Peyer's patch (tissue), 4 donors: ENCODE measurements around the gene AKR7A3. TPM values are rescaled to one million over a fixed set of nuclear protein-coding genes. Genes with fewer than 3 reads are reported as not detected.
"Not testable (repeated sequence)": the region's sequence is repeated elsewhere in the genome, so short reads cannot be mapped to it uniquely, and the experiment has no call there.

Experiments
- DNase-seq, 3 donors: peaks; one replicate each; pipeline ENCODE4 v3.0.0-alpha.2; 2017 to 2019
- H3K27ac ChIP-seq, 4 donors: fragments of 200-600 bp; sonication (generic); one replicate each; pipeline ENCODE4 v1.5.1; 2016 to 2019
- H3K27me3 ChIP-seq, 2 donors: fragments of 200-600 bp; sonication (generic); one replicate each; pipeline ENCODE4 v1.5.1; 2019
- H3K36me3 ChIP-seq, 3 donors: fragments of 200-600 bp; sonication (generic); one replicate each; pipeline ENCODE4 v1.5.1; 2016 to 2019
- H3K4me1 ChIP-seq, 4 donors: fragments of 200-600 bp; sonication (generic); one replicate each; pipeline ENCODE4 v1.5.1; 2016 to 2019
- H3K4me3 ChIP-seq, 4 donors: fragments of 200-600 bp; sonication (generic); 1 replicate in 3 of 4; 2 replicates in 1 of 4; pipeline ENCODE4 v1.5.1; 2016 to 2019; ENCODE audit warnings: mild to moderate bottlenecking in 1 of 4
- H3K9me3 ChIP-seq, 4 donors: fragments of 200-600 bp; sonication (generic); one replicate each; pipeline ENCODE4 v1.5.1; 2016 to 2019; ENCODE audit warnings: mild to moderate bottlenecking in 1 of 4
- POLR2A ChIP-seq, 2 donors: fragments of 450-650 bp; IDR thresholded peaks; one replicate each; pipeline ENCODE4 v1.5.1; 2017; ENCODE audit warnings: antibody characterized with exemption in 2 of 2, mild to moderate bottlenecking in 2 of 2, moderate library complexity in 2 of 2
- total RNA-seq, 4 donors: library from RNA; depleted of rRNA; stranded (reverse); fragments of >200 nt; gene quantifications; one replicate each; pipeline ENCODE4 v1.1.0, GENCODE V29; 2016
- TF ChIP-seq, protein P1 (sequence below), 6 experiments: fragments of 450-650 bp in 4 of 6; fragments of 200-600 bp in 2 of 6; sonication (generic) in 1 of 6; IDR thresholded peaks; one replicate each; pipeline ENCODE4 v1.5.1; 2017 to 2019; ENCODE audit warnings: antibody characterized with exemption in 6 of 6, mild to moderate bottlenecking in 3 of 6, moderate library complexity in 1 of 6

AKR7A3 gene
- total RNA-seq, 4 donors from 2014 or later = 60.2 to 574 (median 416) TPM

- Histone ChIP-seq H3K4me3 (peak overlapping the region in 3 of 4 donors; percentile 37 to 69 (median 56)), H3K27ac (peak overlapping the region in 3 of 4 donors; percentile 68 to 87 (median 83)), H3K4me1 (peaks cover 0 to 5% (median 0%) of the 10 kb centered on the region in 4 donors), H3K27me3 (no peaks in the 10 kb centered on the region), H3K36me3 (peaks cover 0 to 20% (median 0%) of the 10 kb centered on the region in 3 donors), H3K9me3 (no peaks in the 10 kb centered on the region)
- peak in 2 of 3 donors; percentile 88 to 89 for DNase-seq
- TF ChIP-seq, protein P1, sequence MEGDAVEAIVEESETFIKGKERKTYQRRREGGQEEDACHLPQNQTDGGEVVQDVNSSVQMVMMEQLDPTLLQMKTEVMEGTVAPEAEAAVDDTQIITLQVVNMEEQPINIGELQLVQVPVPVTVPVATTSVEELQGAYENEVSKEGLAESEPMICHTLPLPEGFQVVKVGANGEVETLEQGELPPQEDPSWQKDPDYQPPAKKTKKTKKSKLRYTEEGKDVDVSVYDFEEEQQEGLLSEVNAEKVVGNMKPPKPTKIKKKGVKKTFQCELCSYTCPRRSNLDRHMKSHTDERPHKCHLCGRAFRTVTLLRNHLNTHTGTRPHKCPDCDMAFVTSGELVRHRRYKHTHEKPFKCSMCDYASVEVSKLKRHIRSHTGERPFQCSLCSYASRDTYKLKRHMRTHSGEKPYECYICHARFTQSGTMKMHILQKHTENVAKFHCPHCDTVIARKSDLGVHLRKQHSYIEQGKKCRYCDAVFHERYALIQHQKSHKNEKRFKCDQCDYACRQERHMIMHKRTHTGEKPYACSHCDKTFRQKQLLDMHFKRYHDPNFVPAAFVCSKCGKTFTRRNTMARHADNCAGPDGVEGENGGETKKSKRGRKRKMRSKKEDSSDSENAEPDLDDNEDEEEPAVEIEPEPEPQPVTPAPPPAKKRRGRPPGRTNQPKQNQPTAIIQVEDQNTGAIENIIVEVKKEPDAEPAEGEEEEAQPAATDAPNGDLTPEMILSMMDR (IDR thresholded peaks at IDR 0.05) = no peak
- peak; percentile 76 to 83 for TF ChIP-seq POLR2A (IDR thresholded peaks at IDR 0.05)
Observed at GRCh38 chr1:19287436-19288185, 959 bp downstream of the AKR7A3 start.

GRCh38 chr1:19285807-19286206 lies 2.8 kb downstream of the AKR7A3 start:
- H3K4me1 ChIP-seq, H3K9me3 ChIP-seq, H3K27me3 ChIP-seq: not testable (repeated sequence)
- peak overlapping the region in 3 of 4 donors; percentile 68 to 83 (median 75) for H3K27ac ChIP-seq
- H3K36me3 ChIP-seq = peaks cover 0 to 32% (median 0%) of the 10 kb centered on the region in 3 donors
- peak overlapping the region in 2 of 4 donors; percentile 56 to 69 for H3K4me3 ChIP-seq
- DNase-seq = peak in 1 of 3 donors; percentile 69

DNA sequence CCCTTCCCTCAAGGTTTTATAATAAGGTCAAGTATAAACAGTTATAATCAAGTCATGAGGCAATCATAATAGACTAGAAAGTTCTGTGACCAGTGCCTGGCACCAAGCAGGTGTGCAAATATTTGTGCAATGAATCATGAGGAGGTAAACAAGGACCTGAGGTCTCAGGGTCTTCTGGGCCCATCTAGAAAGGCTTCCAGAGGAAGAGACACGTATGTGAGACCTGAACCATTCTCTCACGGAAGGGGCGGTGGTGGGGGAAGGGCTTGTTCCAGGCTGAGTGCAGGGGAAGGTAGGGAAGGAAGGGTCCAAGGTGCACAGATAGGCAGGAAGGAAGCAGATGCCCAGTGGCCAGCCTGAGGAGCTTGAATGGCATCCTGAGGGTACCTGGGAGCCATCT lies 3.2 kb downstream of the AKR7A3 start:
- H3K4me1 ChIP-seq, H3K4me3 ChIP-seq, H3K9me3 ChIP-seq, DNase-seq, H3K27me3 ChIP-seq: not testable (repeated sequence)
- Histone ChIP-seq H3K36me3 (peaks cover 0 to 33% (median 0%) of the 10 kb centered on the region in 3 donors), H3K27ac (peak overlapping the region in 2 of 4 donors; percentile 75 to 83)

DNA sequence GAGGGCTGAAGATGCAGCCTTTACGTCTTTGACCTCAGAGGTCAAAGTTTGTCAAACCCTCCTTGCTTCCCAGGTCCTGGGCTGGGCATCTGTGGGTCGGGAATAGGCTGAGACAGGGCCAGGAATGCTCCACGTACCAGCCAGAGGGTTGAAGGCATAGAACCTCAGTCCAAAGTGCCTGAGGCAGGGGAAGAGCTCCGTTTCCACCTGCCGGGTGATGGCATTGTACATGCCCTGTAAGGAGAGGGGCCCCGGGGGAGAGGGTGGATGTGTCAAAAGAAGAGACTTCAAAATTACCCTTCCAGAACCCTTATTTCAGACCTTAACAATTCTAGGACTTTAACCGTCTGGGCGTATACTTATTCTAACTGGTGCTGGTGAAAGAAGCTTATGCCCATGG lies 3.7 kb downstream of the AKR7A3 start:
- Histone ChIP-seq H3K4me1 (peaks cover 0 to 5% (median 0%) of the 10 kb centered on the region in 4 donors), H3K27ac (peak overlapping the region in 1 of 4 donors; percentile 39)
- TF ChIP-seq, protein P1 (IDR thresholded peaks at IDR 0.05) = no peak
- TF ChIP-seq POLR2A (IDR thresholded peaks at IDR 0.05) = no peak

DNA sequence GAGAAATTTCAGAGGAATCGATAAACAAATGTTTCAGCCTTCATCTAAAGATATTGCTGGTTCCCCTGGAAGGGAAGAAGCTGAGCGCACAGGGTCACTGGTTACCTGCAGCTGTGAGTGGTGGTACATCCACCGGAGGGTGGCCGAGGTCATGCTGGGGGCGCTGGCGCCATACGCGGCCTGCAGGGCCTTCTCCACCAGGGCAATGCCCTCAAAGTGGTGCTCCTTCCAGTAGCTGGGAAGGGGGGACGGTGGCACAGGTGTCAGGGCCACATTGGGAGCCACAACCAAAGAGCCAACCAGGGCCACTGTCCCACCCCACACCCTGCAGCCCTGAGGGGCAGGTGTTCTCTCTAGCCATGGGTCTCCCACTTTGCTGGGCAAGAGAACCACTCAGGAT lies 4.7 kb downstream of the AKR7A3 start:
- no peak for DNase-seq
- Histone ChIP-seq H3K27me3 (no peaks in the 10 kb centered on the region), H3K27ac (no peak overlapping the region), H3K36me3 (peaks cover 0 to 33% (median 0%) of the 10 kb centered on the region in 3 donors), H3K4me3 (no peak overlapping the region), H3K9me3 (no peaks in the 10 kb centered on the region), H3K4me1 (peaks cover 0 to 5% (median 0%) of the 10 kb centered on the region in 4 donors)
- no peak for TF ChIP-seq POLR2A (IDR thresholded peaks at IDR 0.05)
- TF ChIP-seq, protein P1 (IDR thresholded peaks at IDR 0.05) = no peak

More for the DNA sequence above, 3.7 kb downstream of the AKR7A3 start:
- Histone ChIP-seq H3K4me3 (no peak overlapping the region), H3K36me3 (peaks cover 0 to 33% (median 0%) of the 10 kb centered on the region in 3 donors), H3K27me3 (no peaks in the 10 kb centered on the region), H3K9me3 (no peaks in the 10 kb centered on the region)
- DNase-seq = no peak

GRCh38 chr1:19274636-19275035 lies 13.9 kb downstream of the AKR7A3 start:
- Histone ChIP-seq H3K4me3 (peak overlapping the region in 2 of 4 donors; percentile 42 to 60), H3K36me3 (peaks cover 0 to 4% (median 0%) of the 10 kb centered on the region in 3 donors), H3K27me3 (no peaks in the 10 kb centered on the region), H3K27ac (peak overlapping the region in 3 of 4 donors; percentile 57 to 93 (median 90)), H3K4me1 (peaks cover 0 to 12% (median 0%) of the 10 kb centered on the region in 4 donors), H3K9me3 (no peaks in the 10 kb centered on the region)
- TF ChIP-seq, protein P1 (IDR thresholded peaks at IDR 0.05) = no peak
- no peak for TF ChIP-seq POLR2A (IDR thresholded peaks at IDR 0.05)
- DNase-seq = peak in 2 of 3 donors; percentile 64
